Measurements from ENCODE around the gene GJC1. TPM values are rescaled to one million over a fixed set of nuclear protein-coding genes. Genes with fewer than 3 reads are reported as not detected.

The GJC1 gene
- total RNA-seq, 1 experiment from 2014 or later, result 119 TPM

- Histone ChIP-seq H2BK12ac (ENCODE audit: insufficient read length, low read depth, low read length) (no peak overlapping the region), H3K4me1 (ENCODE audit: insufficient read depth, low read length) (no peaks in the 10 kb centered on the region), H2BK120ac (ENCODE audit: low read depth, low read length, poor library complexity, severe bottlenecking) (no peak overlapping the region), H3K18ac (ENCODE audit: insufficient read length, low read depth, low read length) (no peak overlapping the region), H2AK5ac (ENCODE audit: insufficient read length, low read length) (no peak overlapping the region), H3K4ac (ENCODE audit: low read depth, low read length) (no peak overlapping the region), H2BK15ac (ENCODE audit: low read depth, low read length) (no peak overlapping the region), H3K23me2 (ENCODE audit: insufficient read length, low read depth, low read length, poor library complexity, severe bottlenecking) (no peaks in the 10 kb centered on the region), H2BK20ac (ENCODE audit: low read depth, low read length, poor library complexity, severe bottlenecking) (no peak overlapping the region), H4K91ac (ENCODE audit: insufficient read length, low read depth, low read length) (no peak overlapping the region), H3T11ph (ENCODE audit: low read length) (no peak overlapping the region), H3K27me3 (ENCODE audit: insufficient read depth, low read length) (no peaks in the 10 kb centered on the region), H3K4me2 (ENCODE audit: insufficient read depth, insufficient read length, low read length) (no peak overlapping the region), H3K23ac (ENCODE audit: insufficient read length, low read depth, low read length) (no peak overlapping the region), H3K14ac (ENCODE audit: insufficient read depth, low read length) (no peak overlapping the region), H4K8ac (replicated peaks; ENCODE audit: insufficient read length, low read depth, low read length) (no peak overlapping the region), H3K9ac (ENCODE audit: extremely low read depth, insufficient read length, low read length) (no peak overlapping the region), H3K79me2 (ENCODE audit: insufficient read depth, low read length) (no peaks in the 10 kb centered on the region), H4K5ac (ENCODE audit: insufficient read length, low read depth, low read length) (no peak overlapping the region), H3K27ac (ENCODE audit: insufficient read length, low read depth, low read length) (no peak overlapping the region), H3K79me1 (ENCODE audit: insufficient read depth, low read depth, low read length, poor library complexity, severe bottlenecking) (no peaks in the 10 kb centered on the region), H4K20me1 (ENCODE audit: control insufficient read depth, insufficient read depth, insufficient read length) (no peaks in the 10 kb centered on the region), H3K9me3 (ENCODE audit: control insufficient read depth, low read depth, low read length) (no peaks in the 10 kb centered on the region), H3K56ac (ENCODE audit: insufficient read length, low read depth, low read length) (no peak overlapping the region), H2BK5ac (ENCODE audit: insufficient read length, low read length) (no peak overlapping the region), H2AFZ (ENCODE audit: low read length) (no peak overlapping the region)
- H3K27ac Mint-ChIP-seq, result peak overlapping the region in 1 of 3 experiments; percentile 72; a peak in 1 of 7 replicates
- no CpG with 5 or more reads among the region's 9 CpGs for WGBS (ENCODE audit: extremely low coverage, insufficient read length, low lambda C conversion rate)
- no peak overlapping the region for H3K4me3 Mint-ChIP-seq
- H3K9me3 Mint-ChIP-seq, result no peaks in the 10 kb centered on the region
- peaks cover 50 to 88% (median 61%) of the 10 kb centered on the region in 3 experiments for H3K36me3 Mint-ChIP-seq (ENCODE audit: insufficient read depth in 1 of 3, low read depth in 3 of 3)
- TF ChIP-seq, protein P1, sequence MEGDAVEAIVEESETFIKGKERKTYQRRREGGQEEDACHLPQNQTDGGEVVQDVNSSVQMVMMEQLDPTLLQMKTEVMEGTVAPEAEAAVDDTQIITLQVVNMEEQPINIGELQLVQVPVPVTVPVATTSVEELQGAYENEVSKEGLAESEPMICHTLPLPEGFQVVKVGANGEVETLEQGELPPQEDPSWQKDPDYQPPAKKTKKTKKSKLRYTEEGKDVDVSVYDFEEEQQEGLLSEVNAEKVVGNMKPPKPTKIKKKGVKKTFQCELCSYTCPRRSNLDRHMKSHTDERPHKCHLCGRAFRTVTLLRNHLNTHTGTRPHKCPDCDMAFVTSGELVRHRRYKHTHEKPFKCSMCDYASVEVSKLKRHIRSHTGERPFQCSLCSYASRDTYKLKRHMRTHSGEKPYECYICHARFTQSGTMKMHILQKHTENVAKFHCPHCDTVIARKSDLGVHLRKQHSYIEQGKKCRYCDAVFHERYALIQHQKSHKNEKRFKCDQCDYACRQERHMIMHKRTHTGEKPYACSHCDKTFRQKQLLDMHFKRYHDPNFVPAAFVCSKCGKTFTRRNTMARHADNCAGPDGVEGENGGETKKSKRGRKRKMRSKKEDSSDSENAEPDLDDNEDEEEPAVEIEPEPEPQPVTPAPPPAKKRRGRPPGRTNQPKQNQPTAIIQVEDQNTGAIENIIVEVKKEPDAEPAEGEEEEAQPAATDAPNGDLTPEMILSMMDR (conservative IDR thresholded peaks at IDR 0.05), result no peak
- no peak for DNase-seq
- H3K4me1 Mint-ChIP-seq, result no peaks in the 10 kb centered on the region
- no peaks in the 10 kb centered on the region for H3K27me3 Mint-ChIP-seq (ENCODE audit: low read depth)
These were observed 32.3 kb upstream of the GJC1 start for GRCh38 chr17:44862278-44862914.
